Fibroblast of villous mesenchyme (primary cell): ENCODE results near the gene BCL2L2. TPM values are rescaled to one million over a fixed set of nuclear protein-coding genes. Genes with fewer than 3 reads are reported as not detected.
A peak's percentile ranks its signal among the peaks of the same experiment; 100 is the strongest.

Experiments used
- DNase-seq: peaks from one replicate; pipeline ENCODE4 v3.0.0-alpha.2; 2010; ENCODE audit warnings: low read depth
- H3K4me3 ChIP-seq: 2 replicates; pipeline ENCODE4 v1.5.1; 2011; ENCODE audit warnings: low read depth, mild to moderate bottlenecking, low read length
- CTCF ChIP-seq: IDR thresholded peaks from 2 replicates; pipeline ENCODE4 v1.5.1; 2012; ENCODE audit warnings: low read depth, mild to moderate bottlenecking, low read length; ENCODE audit not compliant: insufficient read depth
- small RNA-seq: library from RNA; depleted of rRNA; stranded (forward); fragments of <200 nt; gene quantifications from one replicate; pipeline ENCODE3, GENCODE V24; 2012
- total RNA-seq: library from RNA; depleted of rRNA; stranded (reverse); fragments of >200 nt; gene quantifications from 2 replicates; pipeline ENCODE4 v1.2.3, GENCODE V29; 2012

BCL2L2 gene
- total RNA-seq, 1 donor, result 20.7 TPM

- no peak for TF ChIP-seq CTCF
These were observed 51.4 kb downstream of the BCL2L2 start for GRCh38 chr14:23358042-23358441.

GRCh38 chr14:23358553-23359166 is 52.0 kb downstream of the BCL2L2 start:
- TF ChIP-seq CTCF, result no peak
- H3K4me3 ChIP-seq, result no peak overlapping the region
- no peak for DNase-seq

More at GRCh38 chr14:23358042-23358441, 51.4 kb downstream of the BCL2L2 start:
- no peak overlapping the region for H3K4me3 ChIP-seq
- no peak for DNase-seq

- no peak for TF ChIP-seq CTCF
- H3K4me3 ChIP-seq, result no peak overlapping the region
- DNase-seq, result no peak
These were observed 52.6 kb downstream of the BCL2L2 start for GRCh38 chr14:23359167-23359626.

DNA sequence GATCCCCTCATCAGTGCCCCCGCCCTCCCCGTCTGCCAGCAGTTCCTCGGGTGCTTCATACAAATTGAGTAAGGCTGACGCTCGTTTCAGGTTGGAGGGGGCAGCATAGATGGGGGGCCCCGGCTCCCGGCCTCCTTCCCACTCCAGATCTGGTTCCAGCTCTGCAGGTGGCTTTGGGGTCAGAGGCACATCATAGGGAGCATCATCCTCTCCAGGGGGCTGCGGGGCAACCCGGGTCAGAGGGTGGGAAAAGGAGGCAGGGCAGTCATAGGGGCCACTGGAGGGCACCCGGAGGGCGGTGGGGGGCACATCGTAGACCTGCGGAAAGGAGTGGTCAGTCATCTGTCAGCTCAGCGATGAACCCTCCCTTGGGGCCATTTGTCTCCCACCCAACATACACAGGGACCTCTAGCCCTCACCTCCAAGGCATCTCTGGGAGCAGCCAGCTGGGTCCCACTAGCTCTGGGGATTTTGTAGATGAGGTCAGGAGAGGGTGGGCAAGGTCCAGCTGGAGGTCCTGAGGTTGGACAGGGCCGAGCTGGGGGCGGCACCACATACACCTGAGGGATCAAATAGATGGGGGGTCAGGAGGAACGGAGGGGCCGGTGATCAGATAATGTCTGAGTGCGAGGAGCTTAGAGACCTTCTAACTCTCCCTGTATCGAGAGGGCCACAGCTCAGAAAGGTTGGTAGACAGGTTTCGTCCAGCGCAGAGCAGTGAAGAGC is 53.3 kb downstream of the BCL2L2 start:
- no peak for DNase-seq
- TF ChIP-seq CTCF, result no peak
- H3K4me3 ChIP-seq, result no peak overlapping the region

- H3K4me3 ChIP-seq, result no peak overlapping the region
- no peak for TF ChIP-seq CTCF
- no peak for DNase-seq
These were observed 53.9 kb downstream of the BCL2L2 start for GRCh38 chr14:23360496-23360895.

DNA sequence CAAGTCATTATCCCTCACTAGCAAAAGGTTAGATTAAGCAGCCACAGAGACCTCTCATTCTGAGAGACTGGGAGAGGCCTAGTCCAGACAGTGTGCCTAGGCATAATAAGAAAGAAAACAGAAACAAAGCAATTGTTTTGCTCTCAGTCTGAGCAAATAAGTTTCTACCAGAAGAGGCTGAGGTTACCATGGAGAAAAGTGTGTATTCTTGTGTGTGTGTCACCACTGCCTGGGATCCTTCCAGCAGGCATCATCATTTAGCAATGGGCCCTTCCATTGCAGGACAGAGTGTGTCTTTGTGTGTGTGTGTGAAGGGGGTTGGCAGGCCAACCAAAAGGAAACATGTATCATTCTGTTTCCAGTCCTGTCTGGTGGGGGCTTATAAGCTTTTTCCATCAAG is 54.7 kb downstream of the BCL2L2 start:
- DNase-seq, result peak; percentile 29
- no peak overlapping the region for H3K4me3 ChIP-seq
- TF ChIP-seq CTCF, result no peak

Small RNAs within 50 kb of the gene (small RNA-seq; reads per million reads assigned to genes)
- not detected for gene RNU6-1046P

Other genes with a start within 250 kb of the BCL2L2 start
- gene CDH24, start 249.3 kb upstream of the BCL2L2 start, total RNA-seq, result 6.4 and 10.8 TPM in 2 replicates
- gene ACIN1, start 211.7 kb upstream of the BCL2L2 start, total RNA-seq, result 93.1 and 106 TPM in 2 replicates
- 48.0 and 66.1 TPM in 2 replicates for gene C14orf119, start 211.3 kb upstream of the BCL2L2 start, total RNA-seq
- gene CIROP, start 201.8 kb upstream of the BCL2L2 start, total RNA-seq, result not detected in 2 replicates
- gene CEBPE, start 187.6 kb upstream of the BCL2L2 start, total RNA-seq, result not detected in 2 replicates
- gene SLC7A8, start 123.2 kb upstream of the BCL2L2 start, total RNA-seq, result 0.86 and 0.97 TPM in 2 replicates
- not detected in 2 replicates for gene RNF212B, start 68.9 kb upstream of the BCL2L2 start, total RNA-seq
- gene HOMEZ, start 20.7 kb upstream of the BCL2L2 start, total RNA-seq, result 4.2 and 6.0 TPM in 2 replicates
- gene PPP1R3E, start 4.0 kb upstream of the BCL2L2 start, total RNA-seq, result 3.0 and 5.8 TPM in 2 replicates
- gene PABPN1, start 14.6 kb downstream of the BCL2L2 start, total RNA-seq, result 51.2 and 75.1 TPM in 2 replicates
- gene SLC22A17, start 46.1 kb downstream of the BCL2L2 start, total RNA-seq, result 14.8 and 16.4 TPM in 2 replicates
- gene EFS, start 58.3 kb downstream of the BCL2L2 start, total RNA-seq, result 7.7 and 7.8 TPM in 2 replicates
- not detected in 2 replicates for gene IL25, start 66.0 kb downstream of the BCL2L2 start, total RNA-seq
- not detected in 2 replicates for gene CMTM5, start 70.2 kb downstream of the BCL2L2 start, total RNA-seq
- gene MYH6, start 101.4 kb downstream of the BCL2L2 start, total RNA-seq, result not detected in 2 replicates
- not detected in 2 replicates for gene MYH7, start 128.8 kb downstream of the BCL2L2 start, total RNA-seq
- 41.9 and 44.8 TPM in 2 replicates for gene NGDN, start 162.9 kb downstream of the BCL2L2 start, total RNA-seq
- under 0.01 TPM in 2 replicates for gene ZFHX2, start 244.9 kb downstream of the BCL2L2 start, total RNA-seq
- 15.5 and 18.0 TPM in 2 replicates for gene THTPA, start 249.4 kb downstream of the BCL2L2 start, total RNA-seq